Left colon (tissue), 2 donors: ENCODE data around the gene RASSF10. TPM values are rescaled to one million over a fixed set of nuclear protein-coding genes. Genes with fewer than 3 reads are reported as not detected.

Source experiments
- ATAC-seq: fragments of 200-7000 bp; cut with Tn5 transposase; one replicate; pipeline ENCODE4 v1.9.1; 2020; ENCODE audit warnings: mild to moderate bottlenecking, moderate library complexity
- DNase-seq, 2 donors: peaks; one replicate each; pipeline ENCODE4 v3.0.0-alpha.2; 2020
- intact Hi-C, 2 donors: fragments of 100-400 bp; cut with DNase I in 1 of 2; cut with micrococcal nuclease in 1 of 2; formaldehyde crosslinking; loops; one replicate each; pipeline versions ENCODE4 v1.11.2 to v1.14.0; 2022; cut with DNase I, micrococcal nuclease
- total RNA-seq, 2 donors: library from RNA; stranded (reverse); fragmentation: NEBNext Ultra II Directional; extraction: Animal tissue kit (Norgen Biotek cat#: 25700); gene quantifications; one replicate each; pipeline ENCODE4 v1.2.1, GENCODE V29; 2021
- donor health status: DM: no; HTN: no; CAD: no.
- donor health status: DM: yes; HTN: yes; CAD: no.

RASSF10 gene
- total RNA-seq, 2 donors from 2014 or later, result 1.0 to 1.5 TPM

DNA sequence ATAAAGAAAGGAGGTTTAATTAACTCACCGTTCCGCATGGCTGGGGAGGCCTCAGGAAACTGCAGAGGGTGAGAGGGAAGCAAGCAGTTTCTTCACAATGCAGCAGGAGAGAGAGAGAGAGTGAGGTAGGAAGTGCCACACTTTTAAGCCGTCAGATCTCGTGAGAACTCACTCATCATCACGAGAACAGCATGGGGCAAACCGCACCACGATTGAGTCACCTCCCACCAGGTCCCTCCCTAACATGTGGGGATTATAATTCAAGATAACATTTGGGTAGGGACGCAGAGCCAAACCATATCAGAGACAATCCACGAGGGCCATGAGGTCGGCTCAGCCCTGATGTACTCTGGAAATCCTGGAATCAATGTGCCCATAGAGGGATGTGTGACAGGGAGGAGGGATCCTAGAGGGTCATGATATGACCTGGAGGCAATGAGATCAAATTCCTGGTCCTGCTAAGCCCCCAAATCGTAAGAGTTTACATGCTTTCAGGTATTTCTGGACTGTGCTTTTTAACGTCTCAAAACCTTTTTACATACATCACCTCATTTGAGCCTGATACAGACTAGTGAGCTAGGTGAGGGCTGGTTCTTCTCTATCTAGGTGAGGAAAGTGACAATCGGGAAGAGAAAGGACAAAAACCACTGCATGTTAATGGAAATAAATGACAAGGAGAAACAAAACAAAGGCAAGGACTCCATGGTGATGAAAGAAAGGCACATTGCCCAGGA lies 19.5 kb upstream of the RASSF10 start:
- DNase-seq (no peak), ATAC-seq (no peak)
- intact Hi-C loops, result no loop called here

DNA sequence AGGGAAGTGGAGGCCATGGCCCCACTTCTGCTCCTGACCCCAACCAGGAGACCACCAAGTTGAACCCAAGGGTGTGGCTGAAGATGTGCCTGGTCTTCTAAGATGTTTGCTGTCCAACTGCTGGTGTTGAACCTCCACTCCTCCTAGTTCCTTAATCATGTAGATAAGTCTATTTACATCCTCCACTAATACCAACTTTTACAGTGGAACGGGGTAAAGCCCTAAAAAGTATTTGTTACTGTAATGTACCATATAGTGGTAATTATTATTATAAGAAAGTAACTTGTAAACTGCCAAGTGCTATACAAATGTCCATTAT lies 19.0 kb upstream of the RASSF10 start:
- no peak for DNase-seq
- intact Hi-C loops, result no loop called here
- no peak for ATAC-seq

DNA sequence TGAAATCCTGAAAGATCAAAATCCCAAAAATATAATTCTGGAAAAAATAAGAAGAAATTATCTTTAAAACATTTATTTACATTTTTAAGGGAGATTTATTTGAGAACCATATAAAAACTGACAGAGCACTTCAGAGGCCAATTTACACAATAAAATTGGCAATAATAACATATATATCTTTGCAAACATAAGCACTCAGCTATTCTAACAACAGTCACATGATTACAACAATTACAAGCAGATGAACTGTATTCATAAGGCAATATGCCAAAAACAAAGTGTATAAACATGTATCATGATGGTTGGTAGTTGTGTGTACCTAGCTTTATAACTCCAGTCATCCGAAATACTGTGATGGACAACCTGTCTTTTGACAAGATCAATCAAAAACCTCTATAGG lies 17.7 kb upstream of the RASSF10 start:
- intact Hi-C loops, result no loop called here

DNA sequence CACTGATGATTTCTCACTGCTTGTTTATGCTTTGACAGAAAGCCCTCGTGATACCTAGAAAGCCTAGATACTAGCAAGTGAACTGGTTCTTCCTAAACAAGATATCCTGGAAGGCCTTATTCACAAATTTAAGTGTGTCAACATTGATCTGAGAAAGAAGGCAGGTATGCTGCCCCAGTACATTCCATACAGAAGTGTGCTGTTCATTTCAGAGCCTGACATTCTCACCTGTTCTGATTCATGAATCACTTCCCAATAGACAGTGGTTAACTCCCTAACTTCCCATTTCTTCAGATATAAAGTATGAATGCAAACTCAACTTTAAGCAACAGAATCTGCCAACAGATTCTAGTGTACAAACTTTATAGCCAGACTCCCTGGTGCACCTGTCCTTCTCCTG lies 15.5 kb upstream of the RASSF10 start:
- intact Hi-C loops, result no loop called here
- DNase-seq (no peak), ATAC-seq (no peak)

More for the DNA sequence above, 17.7 kb upstream of the RASSF10 start:
- no peak for DNase-seq
- peak; percentile 41 for ATAC-seq

DNA sequence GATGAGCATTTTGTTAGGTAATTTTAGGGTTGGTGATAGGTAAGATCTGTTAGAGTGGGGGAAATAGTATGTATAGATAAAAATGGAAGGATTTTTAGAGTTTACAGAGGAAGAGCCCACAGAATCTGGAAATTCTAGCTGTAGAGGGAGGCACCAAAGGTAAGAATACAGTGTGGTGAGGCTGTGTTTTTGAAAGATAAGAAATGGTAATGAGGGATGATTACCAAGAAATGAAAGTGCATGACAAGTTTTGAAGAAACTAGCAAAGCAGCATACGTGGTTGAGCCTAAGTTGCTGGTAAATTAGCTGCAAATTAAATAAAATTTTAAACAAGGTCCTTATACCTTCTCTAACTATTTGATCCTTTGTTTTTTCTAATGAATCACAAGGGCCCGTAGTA lies 14.6 kb upstream of the RASSF10 start:
- intact Hi-C loops, result no loop called here
- ATAC-seq (no peak), DNase-seq (no peak)

DNA sequence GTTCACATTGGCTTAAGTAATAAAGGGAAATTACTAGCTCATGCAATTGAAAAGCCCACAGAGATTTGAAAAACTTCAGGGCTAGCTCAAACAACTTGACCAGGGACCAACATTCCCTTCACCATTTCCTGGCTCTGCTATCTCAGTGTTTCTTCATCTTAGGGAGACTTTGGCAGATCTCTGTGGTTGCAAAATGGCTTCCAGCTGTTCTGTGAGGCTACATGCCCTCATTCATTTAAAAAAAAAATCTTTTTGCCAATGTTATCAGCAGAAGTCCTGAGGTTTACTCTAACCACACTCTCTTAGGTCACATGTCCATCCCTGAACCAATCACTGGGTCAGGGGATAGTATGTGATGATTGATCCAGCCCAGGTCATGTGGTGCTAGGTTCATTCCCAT lies 13.9 kb upstream of the RASSF10 start:
- intact Hi-C loops, result no loop called here
- DNase-seq (no peak), ATAC-seq (no peak)

DNA sequence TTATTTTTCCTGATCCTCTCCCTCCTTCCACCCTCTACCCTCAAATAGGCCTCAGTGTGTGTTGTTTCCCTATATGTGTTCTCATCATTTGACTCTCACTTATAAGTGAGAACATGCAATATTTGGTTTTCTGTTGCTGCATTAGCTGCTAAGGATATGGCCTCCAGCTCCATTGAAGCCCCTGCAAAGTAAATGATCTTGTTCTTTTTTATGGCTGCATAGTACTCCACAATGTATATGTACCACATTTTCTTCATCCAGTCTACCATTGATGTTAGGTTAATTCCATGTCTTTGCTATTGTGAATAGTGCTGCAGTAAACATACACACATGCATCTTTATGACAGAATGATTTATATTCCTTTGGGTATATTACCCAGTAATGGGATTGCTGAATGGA lies 13.3 kb upstream of the RASSF10 start:
- DNase-seq, result no peak
- ATAC-seq, result no peak
- intact Hi-C loops, result no loop called here

DNA sequence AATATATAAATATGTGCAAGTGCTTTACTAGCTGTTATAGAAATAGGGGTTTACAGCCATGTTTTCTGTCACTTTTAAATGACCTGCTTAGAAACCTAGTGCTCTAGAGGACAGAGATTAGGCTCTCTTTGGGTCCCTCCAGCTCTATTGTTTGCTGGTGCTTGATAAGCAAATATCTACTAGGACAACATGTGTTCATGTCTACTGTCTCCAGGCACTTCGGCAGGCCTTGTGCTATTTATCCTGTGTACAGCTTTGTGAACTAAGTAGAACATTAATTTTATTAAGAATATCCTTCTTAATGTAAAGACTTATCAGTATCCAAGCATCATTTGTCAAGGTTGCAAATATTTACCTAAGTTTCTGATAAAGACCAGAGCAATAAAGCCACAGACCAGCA lies 11.9 kb upstream of the RASSF10 start:
- intact Hi-C loops, result no loop called here
- ATAC-seq, result no peak
- DNase-seq, result no peak

DNA sequence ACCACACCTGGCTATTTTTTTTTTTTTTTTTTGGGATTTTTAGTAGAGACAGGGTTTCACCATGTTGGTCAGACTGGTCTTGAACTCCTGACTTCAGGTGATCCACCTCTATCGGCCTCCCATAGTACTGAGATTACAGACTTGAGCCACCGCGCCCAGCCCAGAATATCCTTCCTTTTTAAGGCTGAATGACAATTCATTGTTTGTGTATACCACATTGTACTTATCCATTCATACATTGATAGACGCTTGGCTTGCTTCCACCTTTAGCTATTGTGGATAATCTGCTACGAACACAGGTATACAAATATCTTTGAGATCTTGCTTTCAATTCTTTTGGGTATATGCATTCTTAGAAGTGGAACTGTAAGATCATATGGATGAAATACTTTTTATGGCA lies 10.8 kb upstream of the RASSF10 start:
- intact Hi-C loops, result no loop called here
- DNase-seq (peak in 1 of 2 donors; percentile 34), ATAC-seq (peak; percentile 72)

DNA sequence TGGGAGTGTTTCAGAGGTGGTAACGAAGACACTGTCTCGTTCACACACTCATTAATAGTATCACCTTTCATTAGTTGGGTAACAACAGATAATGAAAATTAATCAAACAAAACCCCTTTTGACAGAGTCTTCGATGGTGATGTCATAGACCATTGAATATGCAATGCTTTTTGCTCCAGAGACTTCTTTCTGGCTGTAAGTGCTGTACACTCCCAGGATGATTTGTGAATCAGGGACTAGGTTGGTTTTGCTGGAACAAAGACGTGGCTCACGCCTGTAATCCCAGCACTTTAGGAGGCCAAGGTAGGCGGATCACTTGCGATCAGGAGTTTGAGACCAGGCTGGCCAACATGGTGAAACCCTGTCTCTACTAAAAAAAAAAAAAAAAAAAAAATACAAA lies 9.5 kb upstream of the RASSF10 start:
- ATAC-seq (no peak), DNase-seq (no peak)
- intact Hi-C loops, result no loop called here

DNA sequence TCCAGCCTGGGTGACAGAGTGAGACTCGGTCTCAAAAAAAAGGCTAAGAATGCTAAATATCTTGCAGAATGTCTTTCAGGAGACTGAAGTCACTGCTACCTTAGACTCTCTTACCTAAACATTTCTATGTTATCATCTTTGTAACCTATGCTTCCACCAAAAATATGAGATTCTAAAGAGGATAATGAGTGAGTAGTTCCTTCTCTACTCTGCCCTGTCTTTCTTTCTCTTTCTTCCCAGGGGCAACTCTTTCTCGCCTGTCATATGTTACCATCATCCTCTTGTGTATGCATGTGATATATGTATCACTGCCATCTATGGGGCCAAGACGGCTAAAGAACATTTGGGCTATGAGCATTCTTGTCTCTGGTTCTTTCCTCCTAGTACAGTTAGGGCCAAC lies 9.0 kb upstream of the RASSF10 start:
- intact Hi-C loops, result no loop called here
- DNase-seq (no peak), ATAC-seq (no peak)

DNA sequence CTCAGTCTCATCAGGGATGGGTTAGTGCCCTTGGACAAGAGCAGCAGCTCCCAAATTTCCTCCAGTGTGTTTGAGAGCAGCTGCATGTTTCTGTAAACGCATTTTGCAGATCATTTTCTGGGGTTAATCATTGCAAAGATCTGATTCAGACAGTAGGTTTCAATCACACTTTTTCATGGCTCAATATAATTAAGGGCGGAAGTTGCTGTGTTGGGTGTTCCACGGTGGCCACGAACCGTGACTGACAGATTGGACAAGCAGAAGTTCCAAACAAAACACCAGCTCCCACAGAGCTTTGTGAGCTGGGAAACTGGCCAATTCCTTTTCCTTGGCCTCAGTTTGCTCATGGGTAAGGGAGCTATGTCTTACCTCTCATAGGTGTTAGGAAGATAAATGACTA lies 8.4 kb upstream of the RASSF10 start:
- intact Hi-C loops, result no loop called here
- no peak for ATAC-seq
- no peak for DNase-seq

DNA sequence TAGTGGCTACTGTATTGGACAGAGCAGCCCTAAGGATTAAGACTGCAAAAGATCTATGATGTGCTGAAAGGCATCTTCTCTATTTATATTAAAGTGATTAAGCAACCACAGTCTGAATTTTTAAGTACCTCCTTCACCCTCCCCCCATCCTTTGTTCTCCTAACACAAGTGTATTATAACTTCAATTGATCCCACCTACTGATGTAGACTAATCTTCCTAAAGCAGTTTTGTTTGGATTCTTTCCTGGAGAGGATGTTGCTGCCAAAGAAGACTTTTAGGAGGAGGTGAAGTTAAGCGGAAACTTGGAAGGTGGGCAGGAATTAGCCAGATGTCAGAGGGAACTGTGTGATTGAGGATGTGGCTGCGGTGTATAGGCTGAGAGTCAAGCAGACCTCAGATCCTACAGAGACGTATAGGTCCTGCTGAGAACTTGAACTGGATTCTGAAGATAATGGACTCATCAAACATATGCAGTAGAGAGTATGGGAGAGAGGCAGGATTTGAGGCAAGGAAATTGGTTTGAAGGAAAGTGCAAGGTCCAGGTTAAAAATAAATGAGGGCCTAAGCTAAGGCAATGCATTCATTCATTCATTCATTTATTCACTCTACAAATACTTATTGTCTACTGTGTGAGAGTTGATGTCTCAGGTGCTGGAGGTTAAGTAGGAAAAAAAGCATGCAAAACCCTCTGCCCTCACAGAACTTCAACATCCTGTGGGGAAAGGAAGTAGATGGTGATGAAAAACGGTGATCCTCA lies 5.2 kb upstream of the RASSF10 start:
- intact Hi-C loops, result no loop called here
- no peak for DNase-seq
- ATAC-seq, result no peak

DNA sequence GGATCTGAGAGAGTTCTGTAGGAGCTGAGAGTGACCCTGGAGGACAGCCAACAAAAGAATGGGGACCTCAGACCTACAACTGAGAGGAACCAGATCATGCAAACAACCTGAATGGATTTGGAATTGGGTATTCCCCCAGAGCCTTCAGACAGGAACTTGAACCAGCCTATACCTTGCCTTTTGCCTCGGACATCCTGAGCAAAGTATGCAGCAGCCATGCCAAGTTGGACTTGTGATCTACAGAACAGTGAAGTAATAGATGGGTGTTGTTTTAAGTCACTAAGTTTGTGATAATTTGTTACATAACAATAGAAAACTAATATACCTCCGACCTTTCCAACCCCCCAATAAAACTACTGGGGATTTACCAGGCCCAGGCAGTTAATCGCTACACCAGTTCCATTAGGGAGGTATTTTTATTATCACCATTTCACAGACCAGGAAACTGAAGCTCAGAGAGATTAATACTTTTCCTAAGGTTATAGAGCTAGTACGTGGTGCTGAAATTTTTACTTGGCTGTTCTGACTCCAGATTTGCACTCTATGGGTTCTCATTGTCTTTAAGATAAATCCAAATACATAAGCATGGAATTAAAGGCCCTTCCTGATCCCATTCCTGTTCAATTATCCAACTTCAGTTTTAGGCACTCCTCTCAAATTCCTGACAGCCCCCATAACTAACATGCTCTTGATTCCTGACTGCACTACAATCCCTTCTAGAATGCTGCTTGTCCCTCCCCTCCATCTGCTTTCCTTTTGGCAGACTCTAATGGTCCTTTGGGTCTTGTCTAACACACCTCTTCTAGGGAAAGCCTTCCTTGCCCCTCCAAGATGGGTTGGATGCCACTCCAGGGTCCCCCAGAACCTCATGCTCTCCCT lies 1.7 kb upstream of the RASSF10 start:
- DNase-seq, result no peak
- intact Hi-C loops, result no loop called here
- no peak for ATAC-seq

DNA sequence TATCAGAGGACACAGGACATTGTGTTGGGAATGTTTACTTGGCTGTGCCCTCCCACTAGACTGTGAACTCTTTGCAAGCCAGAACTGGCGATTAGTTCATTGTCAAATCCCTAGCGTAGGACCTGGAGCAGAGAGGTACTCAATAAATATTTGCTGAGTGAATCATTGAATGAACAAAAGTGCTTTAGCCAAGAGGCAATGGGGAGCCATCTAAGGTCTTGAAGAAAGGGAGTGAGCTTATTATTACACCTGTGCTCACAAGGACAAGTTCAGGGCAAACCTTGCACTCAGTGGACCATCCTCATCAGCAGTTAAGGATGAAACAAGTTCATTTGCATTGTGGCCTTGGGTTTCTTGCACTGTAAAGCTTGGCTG lies 1.1 kb upstream of the RASSF10 start:
- no peak for DNase-seq
- no peak for ATAC-seq
- intact Hi-C loops, result no loop called here

DNA sequence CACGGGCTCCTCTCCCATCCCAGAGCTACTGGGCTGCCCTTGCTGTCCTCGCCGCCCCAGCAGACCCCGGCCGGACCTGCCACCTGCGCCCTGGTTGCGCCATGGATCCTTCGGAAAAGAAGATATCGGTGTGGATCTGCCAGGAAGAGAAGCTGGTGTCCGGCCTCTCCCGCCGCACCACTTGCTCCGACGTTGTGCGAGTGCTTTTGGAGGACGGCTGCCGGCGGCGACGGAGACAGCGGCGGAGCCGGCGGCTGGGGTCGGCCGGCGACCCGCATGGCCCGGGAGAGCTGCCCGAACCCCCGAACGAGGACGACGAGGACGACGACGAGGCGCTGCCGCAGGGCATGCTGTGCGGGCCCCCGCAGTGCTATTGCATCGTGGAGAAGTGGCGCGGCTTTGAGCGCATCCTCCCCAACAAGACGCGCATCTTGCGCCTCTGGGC lies 382 bp downstream of the RASSF10 start:
- ATAC-seq, result peak; percentile 11
- DNase-seq, result no peak
- intact Hi-C loops, result no loop called here

DNA sequence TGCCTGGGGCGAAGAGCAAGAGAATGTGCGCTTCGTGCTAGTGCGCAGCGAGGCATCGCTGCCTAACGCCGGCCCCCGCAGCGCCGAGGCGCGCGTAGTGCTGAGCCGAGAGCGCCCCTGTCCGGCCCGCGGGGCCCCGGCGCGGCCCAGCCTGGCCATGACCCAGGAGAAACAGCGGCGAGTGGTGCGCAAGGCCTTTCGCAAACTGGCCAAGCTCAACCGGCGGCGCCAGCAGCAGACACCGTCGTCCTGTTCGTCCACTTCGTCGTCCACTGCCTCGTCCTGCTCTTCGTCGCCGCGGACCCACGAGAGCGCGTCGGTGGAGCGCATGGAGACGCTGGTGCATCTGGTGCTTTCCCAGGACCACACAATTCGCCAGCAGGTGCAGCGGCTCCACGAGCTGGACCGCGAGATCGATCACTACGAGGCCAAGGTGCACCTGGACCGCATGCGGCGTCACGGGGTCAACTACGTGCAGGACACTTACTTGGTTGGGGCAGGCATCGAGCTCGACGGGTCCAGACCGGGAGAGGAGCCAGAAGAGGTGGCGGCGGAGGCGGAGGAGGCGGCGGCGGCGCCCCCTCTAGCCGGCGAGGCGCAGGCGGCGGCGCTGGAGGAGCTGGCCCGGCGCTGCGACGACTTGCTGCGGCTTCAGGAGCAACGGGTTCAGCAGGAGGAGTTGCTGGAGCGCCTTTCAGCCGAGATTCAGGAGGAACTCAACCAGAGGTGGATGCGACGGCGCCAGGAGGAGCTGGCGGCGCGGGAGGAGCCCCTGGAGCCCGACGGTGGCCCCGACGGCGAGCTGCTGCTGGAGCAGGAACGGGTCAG lies 1.0 kb downstream of the RASSF10 start:
- intact Hi-C loops, result no loop called here
- DNase-seq, result peak; percentile 20 to 38
- ATAC-seq, result peak; percentile 40

DNA sequence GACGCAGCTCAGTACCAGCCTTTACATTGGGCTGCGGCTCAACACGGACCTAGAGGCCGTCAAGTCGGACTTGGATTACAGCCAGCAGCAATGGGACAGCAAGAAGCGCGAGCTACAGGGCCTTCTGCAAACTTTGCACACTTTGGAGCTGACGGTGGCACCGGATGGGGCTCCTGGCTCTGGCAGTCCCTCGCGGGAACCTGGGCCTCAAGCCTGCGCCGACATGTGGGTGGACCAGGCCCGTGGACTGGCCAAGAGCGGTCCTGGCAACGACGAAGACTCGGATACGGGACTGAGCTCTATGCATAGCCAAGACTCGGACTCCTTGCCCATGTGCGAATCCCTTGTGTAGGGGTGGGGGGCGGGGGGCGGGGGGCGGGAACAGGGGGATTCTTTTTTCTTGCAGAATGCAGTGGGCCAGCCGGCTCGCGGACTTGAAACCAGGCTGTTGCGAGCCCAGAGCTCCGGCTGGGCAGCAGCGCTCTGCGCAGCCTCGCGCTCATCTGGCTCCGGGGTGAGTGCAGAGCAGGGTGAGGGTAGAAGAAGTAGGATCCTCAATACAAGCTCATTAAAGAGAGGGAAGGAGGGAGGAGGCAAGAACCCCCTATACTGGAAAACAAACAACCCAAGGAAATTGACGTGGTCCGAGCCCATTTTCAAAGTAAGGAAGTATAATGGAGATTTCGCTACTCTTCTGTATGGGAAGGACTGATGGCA lies 1.8 kb downstream of the RASSF10 start:
- intact Hi-C loops, result no loop called here
- DNase-seq (peak; percentile 35 to 38), ATAC-seq (no peak)
